Hematopoietic multipotent progenitor cell treated with erythropoietin and hydrocortisone succinate and interleukin-3 and kit ligand, for 8 days (in vitro differentiated cells): ENCODE results near the gene CLRN3.

Experiments
- DNase-seq: peaks from one replicate; pipeline ENCODE4 v3.0.0-alpha.2; 2015

Gene CLRN3

GRCh38 chr10:127834221-127834620 is 58.5 kb downstream of the CLRN3 start:
- no peak for DNase-seq

- DNase-seq, result no peak
These were observed 58.9 kb downstream of the CLRN3 start for GRCh38 chr10:127833804-127834203.

DNA sequence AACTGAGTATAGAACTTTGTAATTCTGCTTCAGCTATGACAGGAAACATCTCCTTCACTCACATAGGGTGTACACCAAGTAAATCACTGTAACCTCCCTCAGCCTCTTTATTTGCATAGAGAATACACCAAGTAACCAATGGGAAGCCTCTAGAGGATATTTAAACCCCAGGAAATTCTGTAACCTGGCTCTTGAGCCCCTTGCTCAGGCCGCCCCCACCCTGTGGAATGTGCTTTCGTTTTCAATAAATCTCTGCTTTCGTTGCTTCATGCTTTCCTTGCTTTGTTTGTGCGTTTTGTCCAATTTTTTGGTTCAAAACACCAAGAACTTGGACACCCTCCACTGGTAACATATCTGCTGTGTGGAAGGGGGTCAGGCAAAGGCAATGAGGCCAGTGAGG is 60.2 kb downstream of the CLRN3 start:
- no peak for DNase-seq

- DNase-seq, result no peak
These were observed 62.3 kb downstream of the CLRN3 start for GRCh38 chr10:127830414-127830813.
